Measurements from ENCODE around the gene GRPR.

DNA sequence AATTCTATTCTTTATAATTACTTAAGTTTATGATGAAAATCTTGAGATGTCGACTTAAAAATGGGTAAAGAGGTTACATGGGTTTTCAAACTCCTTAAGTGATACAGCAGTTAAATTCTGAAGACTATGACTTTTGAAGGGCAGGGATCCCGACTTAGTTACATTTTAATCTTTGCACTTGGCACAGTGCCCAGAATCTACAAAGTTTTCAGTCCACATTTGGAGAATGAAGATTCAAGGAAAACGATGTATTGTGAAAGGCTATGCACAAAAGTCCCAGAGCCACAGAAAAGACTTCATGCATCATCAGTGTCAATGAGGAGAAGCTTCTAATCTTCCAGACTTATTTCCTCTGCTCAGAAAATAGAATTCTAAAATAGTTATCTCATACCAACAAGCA is 36.3 kb upstream of the GRPR start:
- no peak for TF ChIP-seq POLR2A (IDR thresholded peaks at IDR 0.05)
- TF ChIP-seq, protein P1, sequence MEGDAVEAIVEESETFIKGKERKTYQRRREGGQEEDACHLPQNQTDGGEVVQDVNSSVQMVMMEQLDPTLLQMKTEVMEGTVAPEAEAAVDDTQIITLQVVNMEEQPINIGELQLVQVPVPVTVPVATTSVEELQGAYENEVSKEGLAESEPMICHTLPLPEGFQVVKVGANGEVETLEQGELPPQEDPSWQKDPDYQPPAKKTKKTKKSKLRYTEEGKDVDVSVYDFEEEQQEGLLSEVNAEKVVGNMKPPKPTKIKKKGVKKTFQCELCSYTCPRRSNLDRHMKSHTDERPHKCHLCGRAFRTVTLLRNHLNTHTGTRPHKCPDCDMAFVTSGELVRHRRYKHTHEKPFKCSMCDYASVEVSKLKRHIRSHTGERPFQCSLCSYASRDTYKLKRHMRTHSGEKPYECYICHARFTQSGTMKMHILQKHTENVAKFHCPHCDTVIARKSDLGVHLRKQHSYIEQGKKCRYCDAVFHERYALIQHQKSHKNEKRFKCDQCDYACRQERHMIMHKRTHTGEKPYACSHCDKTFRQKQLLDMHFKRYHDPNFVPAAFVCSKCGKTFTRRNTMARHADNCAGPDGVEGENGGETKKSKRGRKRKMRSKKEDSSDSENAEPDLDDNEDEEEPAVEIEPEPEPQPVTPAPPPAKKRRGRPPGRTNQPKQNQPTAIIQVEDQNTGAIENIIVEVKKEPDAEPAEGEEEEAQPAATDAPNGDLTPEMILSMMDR (IDR thresholded peaks at IDR 0.05): no peak
